Prostate gland (tissue), 2 donors: Measurements from ENCODE around the gene RBM19. TPM values are rescaled to one million over a fixed set of nuclear protein-coding genes. Genes with fewer than 3 reads are reported as not detected.

Experiments
- DNase-seq: peaks from one replicate; pipeline ENCODE4 v3.0.0-alpha.2; 2019; ENCODE audit warnings: low spot score
- H3K27ac ChIP-seq, 2 donors: fragments of 200-600 bp; sonication (generic); 2 replicates each; pipeline ENCODE4 v1.5.1; 2017 to 2019
- H3K27me3 ChIP-seq: fragments of 200-600 bp; sonication (generic); replicated peaks from 2 replicates; pipeline ENCODE4 v1.5.1; 2019; ENCODE audit not compliant: insufficient read depth
- H3K36me3 ChIP-seq, 2 donors: fragments of 200-600 bp; sonication (generic); 1 replicate in 1 of 2; 2 replicates in 1 of 2; pipeline versions ENCODE4 v1.5.1 to v1.8.1; 2017 to 2019
- H3K4me1 ChIP-seq: fragments of 200-600 bp; sonication (generic); replicated peaks from 2 replicates; pipeline ENCODE4 v1.5.1; 2019
- H3K4me3 ChIP-seq, 2 donors: fragments of 200-600 bp; sonication (generic); 2 replicates each; pipeline ENCODE4 v1.5.1; 2017 to 2019
- H3K9me3 ChIP-seq: fragments of 200-600 bp; sonication (generic); 2 replicates; pipeline ENCODE4 v1.5.1; 2017
- POLR2A ChIP-seq: fragments of 450-650 bp; IDR thresholded peaks from one replicate; pipeline ENCODE4 v1.6.1; 2016; ENCODE audit warnings: antibody characterized with exemption, mild to moderate bottlenecking
- POLR2AphosphoS5 ChIP-seq: sonication (generic); formaldehyde crosslinking; IDR thresholded peaks from one replicate; pipeline ENCODE4 v1.6.1; 2017; ENCODE audit warnings: antibody characterized with exemption
- WGBS: methylation state at CpG from one replicate; pipeline ENCODE4 v1.1.5; 2018; 5-methylcytosine and 5-hydroxymethylcytosine counted together
- intact Hi-C: fragments of 100-400 bp; cut with DNase I; formaldehyde crosslinking; loops from one replicate; pipeline ENCODE4 v1.14.2; 2022
- total RNA-seq, 2 donors: library from RNA; depleted of rRNA; stranded (reverse); fragments of >200 nt; gene quantifications; one replicate each; pipeline ENCODE4 v1.1.0, GENCODE V29; 2016
- TF ChIP-seq, protein P1 (sequence below), 4 experiments: fragments of 200-600 bp in 2 of 4; fragments of 450-650 bp in 2 of 4; sonication (generic) in 2 of 4; IDR thresholded peaks; 1 replicate in 3 of 4; 2 replicates in 1 of 4; pipeline ENCODE4 v1.5.1; 2016 to 2019; ENCODE audit warnings: antibody characterized with exemption in 4 of 4, mild to moderate bottlenecking in 2 of 4, moderate library complexity in 2 of 4

Gene RBM19
- total RNA-seq, 2 donors from 2014 or later, result 27.2 to 49.9 TPM

DNA sequence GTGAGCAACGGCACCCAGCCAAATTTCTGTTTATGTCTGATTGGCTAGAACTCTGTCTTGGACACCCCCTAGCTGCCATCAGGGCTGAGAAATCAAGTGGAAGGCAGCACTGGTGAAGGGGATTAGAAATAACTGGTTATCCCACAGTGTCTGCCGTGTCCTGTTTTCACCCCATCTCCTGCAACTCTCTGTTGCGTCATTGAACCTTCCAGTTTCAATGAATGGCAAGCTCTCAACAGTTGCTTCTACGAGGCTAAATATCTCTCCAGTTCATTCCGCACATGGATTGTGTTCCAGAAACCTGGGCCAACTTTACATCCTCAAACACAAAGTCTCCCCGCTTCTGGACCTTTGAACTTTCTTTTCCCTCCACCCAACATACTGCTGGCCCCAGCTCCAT is 173.7 kb downstream of the RBM19 start:
- Histone ChIP-seq H3K36me3 (no peaks in the 10 kb centered on the region), H3K4me3 (no peak overlapping the region), H3K4me1 (no peaks in the 10 kb centered on the region), H3K27ac (no peak overlapping the region), H3K9me3 (no peaks in the 10 kb centered on the region), H3K27me3 (no peaks in the 10 kb centered on the region)
- TF ChIP-seq POLR2AphosphoS5, result no peak
- DNase-seq, result no peak
- intact Hi-C loops, result no loop called here
- WGBS, result 79% methylated on average over 6 of the region's 6 CpGs

GRCh38 chr12:113788020-113788856 is 177.9 kb downstream of the RBM19 start:
- no peak for DNase-seq
- intact Hi-C loops, result no loop called here
- H3K9me3 ChIP-seq, result no peaks in the 10 kb centered on the region
- TF ChIP-seq POLR2A, result no peak
- TF ChIP-seq, protein P1, sequence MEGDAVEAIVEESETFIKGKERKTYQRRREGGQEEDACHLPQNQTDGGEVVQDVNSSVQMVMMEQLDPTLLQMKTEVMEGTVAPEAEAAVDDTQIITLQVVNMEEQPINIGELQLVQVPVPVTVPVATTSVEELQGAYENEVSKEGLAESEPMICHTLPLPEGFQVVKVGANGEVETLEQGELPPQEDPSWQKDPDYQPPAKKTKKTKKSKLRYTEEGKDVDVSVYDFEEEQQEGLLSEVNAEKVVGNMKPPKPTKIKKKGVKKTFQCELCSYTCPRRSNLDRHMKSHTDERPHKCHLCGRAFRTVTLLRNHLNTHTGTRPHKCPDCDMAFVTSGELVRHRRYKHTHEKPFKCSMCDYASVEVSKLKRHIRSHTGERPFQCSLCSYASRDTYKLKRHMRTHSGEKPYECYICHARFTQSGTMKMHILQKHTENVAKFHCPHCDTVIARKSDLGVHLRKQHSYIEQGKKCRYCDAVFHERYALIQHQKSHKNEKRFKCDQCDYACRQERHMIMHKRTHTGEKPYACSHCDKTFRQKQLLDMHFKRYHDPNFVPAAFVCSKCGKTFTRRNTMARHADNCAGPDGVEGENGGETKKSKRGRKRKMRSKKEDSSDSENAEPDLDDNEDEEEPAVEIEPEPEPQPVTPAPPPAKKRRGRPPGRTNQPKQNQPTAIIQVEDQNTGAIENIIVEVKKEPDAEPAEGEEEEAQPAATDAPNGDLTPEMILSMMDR (IDR thresholded peaks at IDR 0.05), result no peak
- H3K4me1 ChIP-seq, result no peaks in the 10 kb centered on the region
- no peak overlapping the region for H3K27ac ChIP-seq
- peaks cover 6% of the 10 kb centered on the region for H3K27me3 ChIP-seq
- H3K4me3 ChIP-seq, result no peak overlapping the region
- H3K36me3 ChIP-seq, result no peaks in the 10 kb centered on the region
- WGBS, result 66% methylated on average over 5 of the region's 5 CpGs

GRCh38 chr12:113786107-113786506 is 180.0 kb downstream of the RBM19 start:
- Histone ChIP-seq H3K36me3 (no peaks in the 10 kb centered on the region), H3K9me3 (no peaks in the 10 kb centered on the region), H3K27ac (no peak overlapping the region), H3K4me1 (no peaks in the 10 kb centered on the region), H3K4me3 (no peak overlapping the region), H3K27me3 (peaks cover 7% of the 10 kb centered on the region)
- TF ChIP-seq POLR2AphosphoS5 (no peak), POLR2A (no peak)
- TF ChIP-seq, protein P1 (IDR thresholded peaks at IDR 0.05), result no peak
- DNase-seq, result no peak
- WGBS, result 85% methylated on average over 2 of the region's 2 CpGs
- intact Hi-C loops, result no loop called here

- 81% methylated on average over 5 of the region's 5 CpGs for WGBS
- peaks cover 7% of the 10 kb centered on the region for H3K27me3 ChIP-seq
Observed at GRCh38 chr12:113783811-113784210, 182.3 kb downstream of the RBM19 start.

DNA sequence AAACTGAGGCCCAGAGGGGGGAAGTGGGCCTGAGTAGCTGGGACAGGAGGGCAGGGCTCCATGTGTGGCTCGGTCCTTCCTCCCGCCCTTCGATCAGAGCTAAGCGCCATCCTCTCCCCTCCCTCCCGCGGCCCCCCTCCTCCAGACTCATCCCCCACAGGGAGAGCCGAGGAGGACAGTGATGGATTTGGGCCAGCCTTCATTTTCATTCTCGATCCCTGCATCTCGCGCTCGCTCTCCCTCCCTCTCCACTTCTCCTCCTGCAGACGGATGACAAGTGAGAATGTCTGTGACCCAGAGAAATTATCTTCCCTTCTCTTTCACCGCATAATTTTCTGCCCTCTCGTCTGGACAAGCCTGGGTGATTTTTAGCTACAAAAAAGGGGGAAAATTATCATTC is 183.3 kb downstream of the RBM19 start:
- Histone ChIP-seq H3K4me1 (no peaks in the 10 kb centered on the region), H3K36me3 (no peaks in the 10 kb centered on the region), H3K9me3 (no peaks in the 10 kb centered on the region), H3K27ac (no peak overlapping the region), H3K27me3 (peaks cover 7% of the 10 kb centered on the region), H3K4me3 (no peak overlapping the region)
- WGBS, result 25% methylated on average over 14 of the region's 14 CpGs
- no peak for TF ChIP-seq POLR2AphosphoS5
- no peak for TF ChIP-seq POLR2A
- TF ChIP-seq, protein P1 (IDR thresholded peaks at IDR 0.05), result no peak
- no peak for DNase-seq
- intact Hi-C loops, result no loop called here

More at GRCh38 chr12:113783811-113784210, 182.3 kb downstream of the RBM19 start:
- no peaks in the 10 kb centered on the region for H3K4me1 ChIP-seq
- no peak overlapping the region for H3K27ac ChIP-seq
- H3K4me3 ChIP-seq, result no peak overlapping the region
- no peaks in the 10 kb centered on the region for H3K36me3 ChIP-seq
- intact Hi-C loops, result no loop called here
- H3K9me3 ChIP-seq, result no peaks in the 10 kb centered on the region
- no peak for DNase-seq
- TF ChIP-seq, protein P1 (IDR thresholded peaks at IDR 0.05), result no peak
- TF ChIP-seq POLR2A (no peak), POLR2AphosphoS5 (no peak)
